Breast epithelium (tissue), 4 donors: ENCODE results near the gene ACAA2. TPM values are rescaled to one million over a fixed set of nuclear protein-coding genes. Genes with fewer than 3 reads are reported as not detected.
"Not testable (repeated sequence)": the region's sequence is repeated elsewhere in the genome, so short reads cannot be mapped to it uniquely, and the experiment has no call there.

ENCODE experiments used
- DNase-seq, 2 donors: peaks; one replicate each; pipeline ENCODE4 v3.0.0-alpha.2; 2019; ENCODE audit warnings: low spot score in 2 of 2
- H3K27ac ChIP-seq, 2 donors: fragments of 200-600 bp; sonication (generic) in 1 of 2; one replicate each; pipeline ENCODE4 v1.5.1; 2016 to 2019; ENCODE audit warnings: mild to moderate bottlenecking in 1 of 2
- H3K27me3 ChIP-seq, 2 donors: fragments of 200-600 bp; sonication (generic) in 1 of 2; one replicate each; pipeline versions ENCODE4 v1.5.1 to v1.6.0; 2017 to 2019; ENCODE audit warnings: control low read depth in 1 of 2, mild to moderate bottlenecking in 1 of 2
- H3K36me3 ChIP-seq: fragments of 200-600 bp; one replicate; pipeline ENCODE4 v1.5.1; 2019
- H3K4me1 ChIP-seq, 2 donors: fragments of 200-600 bp; sonication (generic); one replicate each; pipeline ENCODE4 v1.5.1; 2016 to 2019; ENCODE audit warnings: control low read depth in 1 of 2
- H3K4me3 ChIP-seq, 3 donors: fragments of 200-600 bp; sonication (generic); 1 replicate in 2 of 3; 2 replicates in 1 of 3; pipeline ENCODE4 v1.5.1; 2016 to 2019; ENCODE audit warnings: mild to moderate bottlenecking in 3 of 3, moderate library complexity in 2 of 3
- H3K9me3 ChIP-seq, 2 donors: fragments of 200-600 bp; sonication (generic) in 1 of 2; one replicate each; pipeline ENCODE4 v1.5.1; 2016 to 2019; ENCODE audit warnings: control low read depth in 1 of 2
- POLR2A ChIP-seq: fragments of 450-650 bp; IDR thresholded peaks from one replicate; pipeline ENCODE4 v1.6.1; 2016; ENCODE audit warnings: antibody characterized with exemption, mild to moderate bottlenecking, moderate library complexity
- POLR2AphosphoS5 ChIP-seq, 3 donors: sonication (generic); formaldehyde crosslinking; IDR thresholded peaks; one replicate each; pipeline ENCODE4 v1.6.1; 2017; ENCODE audit warnings: antibody characterized with exemption in 3 of 3
- intact Hi-C: fragments of 100-400 bp; cut with DNase I; formaldehyde crosslinking; loops from one replicate; pipeline ENCODE4 v1.15.1; 2023; ENCODE audit warnings: low total_unique reads
- total RNA-seq, 3 donors: library from RNA; depleted of rRNA; stranded (reverse); fragments of >200 nt; gene quantifications; one replicate each; pipeline ENCODE4 v1.1.0, GENCODE V29; 2016
- TF ChIP-seq, protein P1 (sequence below), 3 donors: fragments of 450-650 bp; IDR thresholded peaks; one replicate each; pipeline ENCODE4 v1.5.1; 2016 to 2017; ENCODE audit warnings: antibody characterized with exemption in 3 of 3, mild to moderate bottlenecking in 3 of 3, moderate library complexity in 3 of 3

The ACAA2 gene
- total RNA-seq, 3 donors from 2014 or later: 67.9 to 99.5 (median 70.5) TPM

DNA sequence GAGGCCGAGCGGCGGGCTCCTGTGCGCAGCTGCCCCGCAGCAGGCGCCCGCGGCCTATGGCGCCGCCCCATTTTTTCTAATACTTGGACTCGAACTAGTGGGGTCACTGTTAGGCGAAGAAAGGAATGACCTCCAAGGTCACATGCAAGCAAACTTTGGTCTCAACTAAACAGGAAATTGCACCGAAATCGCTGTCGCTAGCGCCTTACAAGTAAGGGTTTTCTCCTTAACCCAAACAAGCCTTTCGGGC is 339 bp downstream of the ACAA2 start:
- TF ChIP-seq, protein P1, sequence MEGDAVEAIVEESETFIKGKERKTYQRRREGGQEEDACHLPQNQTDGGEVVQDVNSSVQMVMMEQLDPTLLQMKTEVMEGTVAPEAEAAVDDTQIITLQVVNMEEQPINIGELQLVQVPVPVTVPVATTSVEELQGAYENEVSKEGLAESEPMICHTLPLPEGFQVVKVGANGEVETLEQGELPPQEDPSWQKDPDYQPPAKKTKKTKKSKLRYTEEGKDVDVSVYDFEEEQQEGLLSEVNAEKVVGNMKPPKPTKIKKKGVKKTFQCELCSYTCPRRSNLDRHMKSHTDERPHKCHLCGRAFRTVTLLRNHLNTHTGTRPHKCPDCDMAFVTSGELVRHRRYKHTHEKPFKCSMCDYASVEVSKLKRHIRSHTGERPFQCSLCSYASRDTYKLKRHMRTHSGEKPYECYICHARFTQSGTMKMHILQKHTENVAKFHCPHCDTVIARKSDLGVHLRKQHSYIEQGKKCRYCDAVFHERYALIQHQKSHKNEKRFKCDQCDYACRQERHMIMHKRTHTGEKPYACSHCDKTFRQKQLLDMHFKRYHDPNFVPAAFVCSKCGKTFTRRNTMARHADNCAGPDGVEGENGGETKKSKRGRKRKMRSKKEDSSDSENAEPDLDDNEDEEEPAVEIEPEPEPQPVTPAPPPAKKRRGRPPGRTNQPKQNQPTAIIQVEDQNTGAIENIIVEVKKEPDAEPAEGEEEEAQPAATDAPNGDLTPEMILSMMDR (IDR thresholded peaks at IDR 0.05): no peak
- no peak for TF ChIP-seq POLR2AphosphoS5 (IDR thresholded peaks at IDR 0.05)
- TF ChIP-seq POLR2A: no peak
- H3K27ac ChIP-seq: peak overlapping the region; percentile 98
- intact Hi-C loops: no loop called here
- peak in 1 of 2 donors; percentile 26 for DNase-seq
- peaks cover 0 to 9% of the 10 kb centered on the region in 2 donors for H3K4me1 ChIP-seq
- H3K4me3 ChIP-seq: peak overlapping the region; percentile 74 to 86 (median 80)
- H3K36me3 ChIP-seq: no peaks in the 10 kb centered on the region
- no peaks in the 10 kb centered on the region for H3K27me3 ChIP-seq
- H3K9me3 ChIP-seq: no peaks in the 10 kb centered on the region

DNA sequence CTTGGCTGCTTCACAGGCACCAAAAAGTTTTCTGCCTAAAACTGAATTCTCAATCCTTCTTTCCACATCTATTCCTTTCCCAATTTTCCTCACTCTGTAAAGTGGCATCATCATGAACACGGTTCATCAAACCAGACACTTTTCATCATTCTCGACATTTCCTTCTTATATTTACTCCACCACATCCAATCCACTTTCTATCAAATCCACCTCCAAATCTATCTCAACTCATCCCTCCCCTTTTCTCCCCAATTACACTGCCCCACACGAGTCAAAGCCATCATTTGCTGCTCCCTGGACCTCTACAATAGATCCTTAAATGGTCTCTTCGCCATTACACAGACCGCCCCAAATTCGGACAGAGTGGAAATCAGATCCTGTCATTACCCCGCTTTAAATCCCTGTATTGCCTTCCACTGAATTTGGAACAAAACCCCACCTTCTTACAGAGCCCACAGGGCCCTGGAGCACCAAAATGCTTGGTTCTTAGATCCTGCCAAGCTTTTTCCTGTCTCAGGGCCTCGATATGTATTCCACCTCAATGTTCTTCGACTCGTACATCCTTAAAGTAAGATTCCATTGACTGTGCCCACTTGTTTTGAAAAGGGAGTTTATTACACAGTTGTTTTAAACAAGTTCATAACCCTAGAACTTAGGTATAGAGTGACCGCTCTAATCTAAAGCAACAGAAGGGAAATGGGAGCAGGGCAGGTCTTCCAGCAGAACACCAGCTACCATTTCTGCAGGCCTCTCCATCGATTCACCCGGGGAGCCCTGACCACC is 856 bp downstream of the ACAA2 start:
- intact Hi-C loops: no loop called here
- H3K36me3 ChIP-seq: no peaks in the 10 kb centered on the region
- H3K27ac ChIP-seq: peak overlapping the region; percentile 98
- peaks cover 0 to 9% of the 10 kb centered on the region in 2 donors for H3K4me1 ChIP-seq
- no peaks in the 10 kb centered on the region for H3K9me3 ChIP-seq
- no peak for TF ChIP-seq POLR2A
- no peak for DNase-seq
- no peaks in the 10 kb centered on the region for H3K27me3 ChIP-seq
- H3K4me3 ChIP-seq: peak overlapping the region; percentile 74 to 86 (median 80)

DNA sequence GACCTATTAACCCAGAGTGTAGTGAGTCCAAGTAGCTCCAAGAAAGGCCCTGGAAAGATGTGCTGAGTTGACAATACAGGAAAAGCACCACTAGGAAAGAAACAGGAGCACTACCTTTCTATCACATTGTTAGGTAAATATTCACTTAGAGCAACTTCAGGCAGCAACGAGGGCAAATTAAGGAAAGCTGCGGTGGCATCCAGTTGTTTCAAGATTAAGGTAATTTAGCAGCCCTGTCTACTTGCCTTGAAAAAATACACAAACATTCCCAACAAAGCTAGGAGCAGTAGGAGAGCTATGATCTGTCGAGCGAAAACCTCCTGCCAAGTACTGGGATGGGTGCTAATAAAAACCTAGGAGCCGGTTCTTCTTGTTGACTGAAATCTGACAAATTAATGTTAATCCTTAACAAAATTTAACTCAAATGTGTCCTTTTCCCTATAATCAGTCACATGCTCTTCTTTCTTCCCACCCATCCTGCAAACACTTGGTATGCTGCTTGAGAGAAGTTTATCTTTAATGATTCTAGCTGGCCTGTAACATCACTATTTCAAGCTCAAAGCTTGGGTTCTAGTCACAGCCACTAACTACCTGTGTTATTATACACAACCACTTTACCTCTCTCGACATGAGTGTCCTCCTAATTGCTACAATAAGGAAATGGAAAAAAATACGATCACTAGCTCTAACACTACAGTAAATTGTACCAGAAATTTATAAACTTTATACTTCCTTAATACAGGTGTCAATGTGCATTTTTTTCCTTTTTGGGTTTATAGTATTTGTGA is 2.0 kb downstream of the ACAA2 start:
- Histone ChIP-seq H3K27me3 (no peaks in the 10 kb centered on the region), H3K4me3 (peak overlapping the region in 1 of 3 donors; percentile 14), H3K27ac (peak overlapping the region in 1 of 2 donors; percentile 9), H3K36me3 (no peaks in the 10 kb centered on the region), H3K4me1 (peaks cover 0 to 9% of the 10 kb centered on the region in 2 donors), H3K9me3 (no peaks in the 10 kb centered on the region)
- TF ChIP-seq, protein P1 (IDR thresholded peaks at IDR 0.05): no peak
- TF ChIP-seq POLR2AphosphoS5 (IDR thresholded peaks at IDR 0.05): no peak
- no peak for TF ChIP-seq POLR2A
- DNase-seq: no peak
- intact Hi-C loops: no loop called here

DNA sequence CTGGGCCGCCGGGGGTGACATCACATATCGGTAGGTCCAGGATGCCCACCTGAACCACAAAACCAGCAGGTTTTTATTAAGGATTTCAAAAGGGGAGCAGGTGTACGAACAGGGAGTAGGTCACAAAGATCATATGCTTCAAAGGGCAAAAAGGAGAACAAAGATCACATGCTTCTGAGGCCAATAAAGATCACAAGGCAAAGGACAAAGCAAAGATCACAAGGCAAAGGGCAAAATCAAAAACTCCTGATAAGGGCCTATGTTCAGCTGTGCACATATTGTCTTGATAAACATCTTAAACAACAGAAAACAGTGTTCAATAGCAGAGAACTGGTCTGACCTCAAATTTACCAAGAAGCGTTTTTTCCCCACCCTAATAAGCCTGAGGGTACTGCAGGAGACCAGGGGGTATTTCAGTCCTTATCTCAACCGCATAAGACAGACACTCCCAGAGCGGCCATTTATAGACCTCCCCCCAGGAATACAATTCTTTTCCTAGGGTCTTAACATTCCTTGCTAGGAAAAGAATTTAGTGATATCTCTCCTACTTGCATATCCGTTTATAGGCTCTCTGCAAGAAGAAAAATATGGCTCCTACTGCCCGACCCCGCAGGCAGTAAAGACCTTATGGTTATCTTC is 4.7 kb downstream of the ACAA2 start:
- not testable (repeated sequence) for DNase-seq, H3K27ac ChIP-seq

DNA sequence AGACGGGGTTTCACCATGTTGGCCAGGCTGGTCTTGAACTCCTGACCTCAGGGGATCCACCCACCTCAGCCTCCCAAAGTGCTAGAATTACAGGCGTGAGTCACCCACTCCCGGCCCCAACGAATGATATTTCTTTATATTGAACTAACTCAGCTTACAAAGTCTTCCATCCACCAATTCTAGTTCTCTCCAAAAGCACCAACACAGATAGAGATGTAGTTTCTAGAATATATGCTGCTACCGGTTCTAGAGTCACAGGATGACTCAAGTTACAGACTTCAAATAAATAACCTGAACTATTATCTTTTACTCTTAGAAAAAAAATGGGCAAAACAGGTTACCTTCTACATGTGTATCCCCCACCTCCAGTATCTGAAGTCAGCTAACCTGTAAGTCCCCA is 9.2 kb downstream of the ACAA2 start:
- H3K36me3 ChIP-seq: no peaks in the 10 kb centered on the region
- no peak overlapping the region for H3K4me3 ChIP-seq
- DNase-seq: no peak
- H3K4me1 ChIP-seq: no peaks in the 10 kb centered on the region
- H3K27me3 ChIP-seq: no peaks in the 10 kb centered on the region
- intact Hi-C loops: no loop called here
- H3K27ac ChIP-seq: no peak overlapping the region
- H3K9me3 ChIP-seq: no peaks in the 10 kb centered on the region
- TF ChIP-seq POLR2A: no peak
- TF ChIP-seq POLR2AphosphoS5 (IDR thresholded peaks at IDR 0.05): no peak
- TF ChIP-seq, protein P1 (IDR thresholded peaks at IDR 0.05): no peak

More for the DNA sequence above, 4.7 kb downstream of the ACAA2 start:
- H3K27me3 ChIP-seq, H3K9me3 ChIP-seq, intact Hi-C loops, H3K4me1 ChIP-seq, H3K4me3 ChIP-seq, H3K36me3 ChIP-seq: not testable (repeated sequence)

DNA sequence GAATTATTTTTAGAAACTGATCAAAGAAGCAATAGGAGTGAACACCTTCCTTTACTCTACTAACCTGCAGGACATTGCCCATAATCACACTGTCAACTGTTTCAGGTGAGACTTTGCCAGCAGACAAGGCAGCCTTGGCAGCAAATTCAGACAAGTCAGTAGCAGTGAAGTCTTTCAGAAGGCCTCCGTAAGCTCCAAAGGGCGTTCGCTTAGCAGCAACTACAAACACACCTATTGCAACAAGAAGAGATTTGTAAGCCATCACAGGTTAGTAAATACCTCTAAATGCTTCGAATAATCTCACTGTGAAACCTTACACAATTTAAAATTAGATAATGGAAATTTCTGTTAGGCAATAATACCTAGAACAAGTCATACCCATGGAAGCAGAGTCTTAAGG is 10.7 kb downstream of the ACAA2 start:
- H3K9me3 ChIP-seq: no peaks in the 10 kb centered on the region
- TF ChIP-seq POLR2AphosphoS5 (IDR thresholded peaks at IDR 0.05) (no peak), POLR2A (no peak)
- TF ChIP-seq, protein P1 (IDR thresholded peaks at IDR 0.05): no peak
- H3K27ac ChIP-seq: no peak overlapping the region
- DNase-seq: no peak
- H3K4me3 ChIP-seq: no peak overlapping the region
- intact Hi-C loops: no loop called here
- H3K36me3 ChIP-seq: no peaks in the 10 kb centered on the region
- no peaks in the 10 kb centered on the region for H3K27me3 ChIP-seq
- no peaks in the 10 kb centered on the region for H3K4me1 ChIP-seq

DNA sequence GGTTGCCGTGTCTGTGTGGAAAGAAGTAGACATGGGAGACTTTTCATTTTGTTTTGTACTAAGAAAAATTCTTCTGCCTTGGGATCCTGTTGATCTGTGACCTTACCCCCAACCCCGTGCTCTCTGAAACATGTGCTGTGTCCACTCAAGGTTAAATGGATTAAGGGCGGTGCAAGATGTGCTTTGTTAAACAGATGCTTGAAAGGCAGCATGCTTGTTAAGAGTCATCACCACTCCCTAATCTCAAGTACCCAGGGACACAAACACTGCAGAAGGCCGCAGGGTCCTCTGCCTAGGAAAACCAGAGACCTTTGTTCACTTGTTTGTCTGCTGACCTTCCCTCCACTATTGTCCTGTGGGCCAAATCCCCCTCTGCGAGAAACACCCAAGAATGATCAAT is 12.8 kb downstream of the ACAA2 start:
- H3K9me3 ChIP-seq, H3K27me3 ChIP-seq, H3K36me3 ChIP-seq, DNase-seq, H3K4me1 ChIP-seq, intact Hi-C loops, H3K4me3 ChIP-seq, H3K27ac ChIP-seq: not testable (repeated sequence)

DNA sequence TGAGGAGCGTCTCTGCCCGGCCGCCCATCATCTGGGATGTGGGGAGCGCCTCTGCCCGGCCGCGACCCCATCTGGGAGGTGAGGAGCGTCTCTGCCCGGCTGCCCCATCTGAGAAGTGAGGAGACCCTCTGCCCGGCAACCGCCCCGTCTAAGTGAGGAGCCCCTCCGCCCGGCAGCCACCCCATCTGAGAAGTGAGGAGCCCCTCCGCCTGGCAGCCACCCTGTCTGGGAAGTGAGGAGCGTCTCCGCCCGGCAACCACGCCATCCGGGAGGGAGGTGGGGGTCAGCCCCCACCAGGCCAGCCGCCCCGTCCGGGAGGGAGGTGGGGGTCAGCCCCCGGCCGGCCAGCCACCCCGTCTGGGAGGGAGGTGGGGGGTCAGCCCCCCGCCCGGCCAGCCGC is 13.5 kb downstream of the ACAA2 start:
- H3K36me3 ChIP-seq, H3K27ac ChIP-seq, H3K27me3 ChIP-seq, H3K9me3 ChIP-seq, intact Hi-C loops, H3K4me3 ChIP-seq, DNase-seq, H3K4me1 ChIP-seq: not testable (repeated sequence)
